IPS DF 19.7 (cell line): ENCODE data around the gene SPATA33.
"Not testable (repeated sequence)": the region's sequence is repeated elsewhere in the genome, so short reads cannot be mapped to it uniquely, and the experiment has no call there.

Experiments
- DNase-seq: peaks from one replicate; pipeline ENCODE4 v3.0.0-alpha.2; 2013; ENCODE audit warnings: low read depth, low spot score

Gene SPATA33

GRCh38 chr16:89629827-89630610 lies 27.6 kb upstream of the SPATA33 start:
- DNase-seq: no peak

- no peak for DNase-seq
These were observed 24.5 kb upstream of the SPATA33 start for GRCh38 chr16:89633064-89633631.

GRCh38 chr16:89634463-89635385 lies 22.9 kb upstream of the SPATA33 start:
- not testable (repeated sequence) for DNase-seq

- DNase-seq: no peak
These were observed 21.0 kb upstream of the SPATA33 start for GRCh38 chr16:89636663-89637062.

GRCh38 chr16:89637379-89637778 lies 20.3 kb upstream of the SPATA33 start:
- no peak for DNase-seq

GRCh38 chr16:89638455-89638854 lies 19.2 kb upstream of the SPATA33 start:
- no peak for DNase-seq

- no peak for DNase-seq
These were observed 18.3 kb upstream of the SPATA33 start for GRCh38 chr16:89639385-89639784.

- DNase-seq: no peak
These were observed 16.0 kb upstream of the SPATA33 start for GRCh38 chr16:89641458-89642119.

- no peak for DNase-seq
These were observed 15.1 kb upstream of the SPATA33 start for GRCh38 chr16:89642574-89642973.

GRCh38 chr16:89643769-89644300 lies 13.8 kb upstream of the SPATA33 start:
- DNase-seq: no peak

- DNase-seq: no peak
These were observed 12.5 kb upstream of the SPATA33 start for GRCh38 chr16:89645122-89645521.

GRCh38 chr16:89646270-89646669 lies 11.4 kb upstream of the SPATA33 start:
- DNase-seq: no peak

- no peak for DNase-seq
These were observed 10.7 kb upstream of the SPATA33 start for GRCh38 chr16:89646906-89647305.

- no peak for DNase-seq
These were observed 6.1 kb upstream of the SPATA33 start for GRCh38 chr16:89651584-89651983.

GRCh38 chr16:89653656-89654295 lies 3.9 kb upstream of the SPATA33 start:
- no peak for DNase-seq

GRCh38 chr16:89655062-89655643 lies 2.5 kb upstream of the SPATA33 start:
- DNase-seq: no peak

GRCh38 chr16:89656435-89657121 lies 1.1 kb upstream of the SPATA33 start:
- DNase-seq: no peak

- no peak for DNase-seq
These were observed 714 bp downstream of the SPATA33 start for GRCh38 chr16:89658221-89658879.

- DNase-seq: no peak
These were observed 2.5 kb downstream of the SPATA33 start for GRCh38 chr16:89660146-89660545.
